ENCODE results near the gene HMGCL. TPM values are rescaled to one million over a fixed set of nuclear protein-coding genes. Genes with fewer than 3 reads are reported as not detected.
"Not testable (repeated sequence)": the region's sequence is repeated elsewhere in the genome, so short reads cannot be mapped to it uniquely, and the experiment has no call there.

The HMGCL gene
- total RNA-seq, 8 experiments from 2014 or later: 26.9 to 58.0 (median 42.2) TPM

DNA sequence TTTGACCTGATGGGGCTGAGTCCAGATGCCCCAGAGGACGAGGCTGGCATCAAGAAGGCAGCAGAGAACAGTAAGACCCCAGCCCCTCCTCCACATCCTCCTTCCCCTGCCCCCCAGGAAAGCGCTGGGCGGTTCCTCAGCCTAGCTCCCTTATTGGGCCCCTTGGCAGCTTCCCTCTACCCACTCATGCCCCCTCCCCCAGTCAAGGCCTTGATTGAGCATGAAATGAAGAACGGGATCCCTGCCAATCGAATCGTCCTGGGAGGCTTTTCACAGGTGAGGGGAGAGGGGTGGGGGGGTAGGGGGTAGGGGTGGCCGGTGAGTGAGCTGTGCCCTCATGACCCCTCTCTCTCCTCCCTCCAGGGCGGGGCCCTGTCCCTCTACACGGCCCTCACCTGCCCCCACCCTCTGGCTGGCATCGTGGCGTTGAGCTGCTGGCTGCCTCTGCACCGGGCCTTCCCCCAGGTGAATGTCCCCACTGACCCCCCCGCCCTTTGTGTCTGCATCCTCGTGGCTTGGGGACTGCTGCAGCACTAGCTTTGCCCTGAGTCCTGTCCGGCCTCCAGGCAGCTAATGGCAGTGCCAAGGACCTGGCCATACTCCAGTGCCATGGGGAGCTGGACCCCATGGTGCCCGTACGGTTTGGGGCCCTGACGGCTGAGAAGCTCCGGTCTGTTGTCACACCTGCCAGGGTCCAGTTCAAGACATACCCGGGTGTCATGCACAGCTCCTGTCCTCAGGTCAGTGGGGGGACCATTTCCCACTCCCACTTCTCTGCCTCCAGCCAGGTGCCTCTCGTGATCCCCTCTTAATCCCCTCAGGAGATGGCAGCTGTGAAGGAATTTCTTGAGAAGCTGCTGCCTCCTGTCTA lies 31.1 kb downstream of the HMGCL start:
- no peak overlapping the region for H3K27ac ChIP-seq
- H3K4me1 ChIP-seq (replicated peaks in 1 of 2): peaks cover 24 to 25% of the 10 kb centered on the region in 2 donors
- in situ Hi-C loops (cut with MboI; ENCODE audit: low pct_unique_long_range_greater_than_20kb in 2 of 9, low sequenced_read_pairs in 9 of 9, unreplicated experiment in 9 of 9): no loop called here
- H3K4me3 ChIP-seq: no peak overlapping the region
- 80 to 100% methylated on average over 1 of the region's 21 CpGs; no CpG with 5 or more reads in 8 of the 10 experiments for WGBS, 10 experiments
- no peak for ATAC-seq (replicated peaks in 6 of 8)

DNA sequence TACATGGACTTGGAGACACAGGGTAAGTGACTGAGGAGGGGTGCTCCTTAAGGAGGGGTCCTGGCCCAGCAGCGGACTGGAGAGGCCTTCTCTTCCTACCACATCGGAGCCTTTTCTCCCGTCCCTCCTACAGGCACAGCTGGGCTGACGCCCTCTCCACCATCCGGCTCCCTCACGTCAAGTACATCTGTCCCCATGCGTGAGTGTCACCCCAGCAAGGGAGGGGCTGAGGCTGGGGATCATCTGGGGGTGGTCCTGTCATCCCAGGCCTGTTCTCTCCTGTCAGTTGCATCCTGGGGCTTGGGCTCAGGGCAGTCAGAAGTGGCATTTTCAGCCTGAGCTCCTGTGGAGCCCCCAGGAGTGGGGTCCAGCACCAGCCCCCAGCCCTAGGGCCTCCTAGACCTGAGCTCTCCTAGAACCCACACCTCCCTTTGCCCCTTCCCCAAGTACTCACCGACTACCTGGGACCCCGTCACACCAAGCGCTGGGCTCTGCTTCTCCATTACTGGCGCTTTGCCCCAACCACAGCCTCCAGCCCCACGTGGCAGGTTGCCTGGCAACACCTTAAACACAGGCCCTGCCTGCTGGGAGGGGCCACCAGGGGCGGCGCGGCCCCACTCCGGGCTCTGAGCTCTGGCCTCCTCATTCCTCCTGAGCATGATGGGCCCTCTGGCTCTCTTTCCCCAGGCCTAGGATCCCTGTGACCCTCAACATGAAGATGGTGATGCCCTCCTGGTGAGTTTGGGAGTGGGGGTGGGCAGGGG lies 32.0 kb downstream of the HMGCL start:
- in situ Hi-C loops (cut with MboI; ENCODE audit: low pct_unique_long_range_greater_than_20kb in 2 of 9, low sequenced_read_pairs in 9 of 9, unreplicated experiment in 9 of 9): no loop called here
- peaks cover 21 to 23% of the 10 kb centered on the region in 2 donors for H3K4me1 ChIP-seq (replicated peaks in 1 of 2)
- no peak overlapping the region for H3K27ac ChIP-seq
- 40 to 100% (median 77%) methylated on average over 1 to 6 of the region's 16 CpGs; no CpG with 5 or more reads in 3 of the 10 experiments for WGBS, 10 experiments
- H3K4me3 ChIP-seq: peak overlapping the region in 1 of 5 donors; percentile 6
- ATAC-seq (replicated peaks in 6 of 8): peak in 6 of 8 experiments; percentile 6 to 56 (median 21)

DNA sequence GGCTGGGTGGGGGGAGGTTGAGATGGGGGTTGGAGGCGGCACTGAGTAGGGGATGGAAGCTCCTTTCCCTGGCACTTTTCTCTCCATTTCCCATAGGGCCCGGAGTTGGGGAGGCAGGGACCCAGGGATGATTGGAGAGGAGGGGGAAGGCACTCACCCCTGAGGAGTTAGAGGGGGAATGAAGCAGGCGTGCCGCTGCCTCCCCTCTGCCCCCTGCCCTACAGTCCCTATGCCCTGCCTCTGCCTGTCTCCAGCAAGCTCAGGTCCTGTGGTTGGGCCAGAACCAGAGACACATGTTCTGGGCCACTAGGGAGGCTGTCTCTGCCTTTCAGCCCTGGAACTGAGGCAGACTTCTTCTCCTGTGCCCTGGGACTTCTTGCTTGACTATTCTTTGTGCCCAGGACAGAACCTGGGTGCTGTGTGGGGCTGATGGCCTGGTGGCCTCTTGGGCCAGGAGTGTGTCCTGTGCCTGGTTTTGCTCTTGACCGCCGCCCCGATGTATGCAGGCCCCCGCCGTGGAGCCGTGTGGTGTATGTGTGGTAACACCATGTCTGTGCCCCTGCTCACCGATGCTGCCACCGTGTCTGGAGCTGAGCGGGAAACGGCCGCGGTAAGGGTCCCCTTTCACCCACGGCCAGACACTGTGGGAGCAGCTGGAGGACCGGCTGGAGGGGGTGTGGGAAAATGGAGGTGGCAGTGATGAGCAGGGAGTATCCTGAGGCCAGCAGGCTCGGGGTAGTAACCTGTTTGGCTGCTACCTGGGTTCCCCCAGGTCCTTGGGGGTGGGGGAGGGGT lies 32.9 kb downstream of the HMGCL start:
- peak overlapping the region; percentile 51 to 76 (median 64) for H3K4me3 ChIP-seq
- H3K27ac ChIP-seq: no peak overlapping the region
- H3K4me1 ChIP-seq (replicated peaks in 1 of 2): peaks cover 21 to 23% of the 10 kb centered on the region in 2 donors
- in situ Hi-C loops (cut with MboI; ENCODE audit: low pct_unique_long_range_greater_than_20kb in 2 of 9, low sequenced_read_pairs in 9 of 9, unreplicated experiment in 9 of 9): no loop called here
- peak in 1 of 8 experiments; percentile 4 for ATAC-seq (replicated peaks in 6 of 8)
- 54 to 59% methylated on average over 6 of the region's 19 CpGs; no CpG with 5 or more reads in 8 of the 10 experiments for WGBS, 10 experiments

DNA sequence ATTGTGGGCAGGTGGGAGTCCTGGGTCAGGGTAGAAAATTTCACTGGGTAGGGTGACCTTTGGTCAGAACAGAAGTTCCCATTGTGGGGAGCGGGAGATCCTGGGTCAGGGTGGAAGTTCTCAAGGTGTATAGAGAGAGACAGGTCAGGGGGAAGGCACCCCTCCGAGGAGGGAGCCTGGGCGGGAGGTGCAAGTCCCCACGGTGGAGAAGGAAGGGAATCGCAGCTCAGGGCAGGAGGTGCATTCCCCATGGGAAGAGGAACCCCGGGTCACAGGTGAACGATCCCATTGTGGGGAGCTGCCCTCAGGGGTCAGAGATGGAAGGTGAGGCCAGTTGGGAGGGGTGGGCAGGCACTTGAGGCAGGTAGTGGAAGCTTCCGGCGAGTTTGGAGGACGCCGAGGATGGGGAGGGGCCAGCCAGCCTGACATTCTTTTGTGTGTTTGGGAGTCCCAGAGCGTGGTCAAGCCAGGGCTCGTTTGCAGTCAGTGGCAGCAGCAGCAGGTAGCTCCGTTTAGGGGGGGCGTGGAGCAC lies 33.6 kb downstream of the HMGCL start:
- peak overlapping the region; percentile 64 to 79 for H3K27ac ChIP-seq
- ATAC-seq (replicated peaks in 6 of 8): peak; percentile 1 to 9 (median 3)
- peak overlapping the region; percentile 51 to 76 (median 64) for H3K4me3 ChIP-seq
- 0% methylated on average over 1 to 10 of the region's 15 CpGs; no CpG with 5 or more reads in 5 of the 10 experiments for WGBS, 10 experiments
- H3K4me1 ChIP-seq (replicated peaks in 1 of 2): peaks cover 21 to 23% of the 10 kb centered on the region in 2 donors
- in situ Hi-C loops (cut with MboI; ENCODE audit: low pct_unique_long_range_greater_than_20kb in 2 of 9, low sequenced_read_pairs in 9 of 9, unreplicated experiment in 9 of 9): no loop called here

DNA sequence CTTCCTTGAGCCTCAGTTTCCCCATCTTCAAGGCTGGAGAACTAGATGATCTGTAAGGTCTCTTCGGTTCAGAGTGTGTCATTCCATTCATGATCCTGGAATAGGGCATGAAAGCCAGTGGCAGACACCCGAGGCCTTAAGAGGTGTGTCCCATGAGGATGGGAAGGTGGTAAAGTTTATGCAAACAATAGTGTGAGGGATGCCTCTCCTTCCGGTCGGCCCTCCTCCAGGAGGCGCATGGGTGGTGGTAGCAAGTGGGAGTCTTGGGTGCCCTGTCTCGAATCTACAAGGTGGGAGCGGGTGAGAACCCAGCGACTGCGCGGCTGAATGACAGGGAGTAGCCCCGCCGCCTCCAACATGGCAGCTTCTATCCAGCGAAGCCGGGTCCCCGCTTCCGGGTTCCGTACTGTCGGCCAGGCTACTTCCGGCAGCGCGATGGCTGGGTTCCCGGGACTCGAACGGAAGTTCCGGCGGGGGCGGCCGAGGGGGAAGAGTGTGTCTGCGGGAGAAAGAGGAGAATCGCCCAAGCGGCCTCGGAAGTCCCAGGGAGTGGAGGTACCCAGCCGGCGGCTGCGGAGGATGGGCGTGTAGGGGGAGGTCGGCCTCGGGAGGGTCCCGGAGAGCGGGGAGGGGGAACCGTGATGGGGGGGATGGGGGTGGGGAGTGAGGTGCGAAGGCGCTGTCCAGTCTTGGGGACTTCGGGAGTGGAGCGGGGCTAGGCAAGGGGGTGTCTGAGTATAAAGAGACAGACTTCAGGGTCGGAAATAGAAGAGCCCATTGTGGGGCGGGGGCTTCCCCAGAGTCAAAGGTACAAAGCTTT lies 34.3 kb downstream of the HMGCL start, which contains the start of gene LYPLA2:
LYPLA2 (plus strand) TSS at position 450 of the 820 bp plus-strand sequence. CDS start 1,538 bp downstream, outside the sequence.
- in situ Hi-C loops (cut with MboI; ENCODE audit: low pct_unique_long_range_greater_than_20kb in 2 of 9, low sequenced_read_pairs in 9 of 9, unreplicated experiment in 9 of 9): no loop called here
- 0 to 11% (median 6%) methylated on average over 1 to 11 of the region's 47 CpGs; no CpG with 5 or more reads in 3 of the 10 experiments for WGBS, 10 experiments
- Histone ChIP-seq H3K4me3 (peak within 1 kb of the TSS; percentile 51 to 76 (median 64)), H3K27ac (peak within 1 kb of the TSS; percentile 64 to 79), H3K4me1 (replicated peaks in 1 of 2) (peaks cover 21 to 23% of the 10 kb centered on the region in 2 donors)
- peak; percentile 82 to 92 (median 88) for ATAC-seq (replicated peaks in 6 of 8)

DNA sequence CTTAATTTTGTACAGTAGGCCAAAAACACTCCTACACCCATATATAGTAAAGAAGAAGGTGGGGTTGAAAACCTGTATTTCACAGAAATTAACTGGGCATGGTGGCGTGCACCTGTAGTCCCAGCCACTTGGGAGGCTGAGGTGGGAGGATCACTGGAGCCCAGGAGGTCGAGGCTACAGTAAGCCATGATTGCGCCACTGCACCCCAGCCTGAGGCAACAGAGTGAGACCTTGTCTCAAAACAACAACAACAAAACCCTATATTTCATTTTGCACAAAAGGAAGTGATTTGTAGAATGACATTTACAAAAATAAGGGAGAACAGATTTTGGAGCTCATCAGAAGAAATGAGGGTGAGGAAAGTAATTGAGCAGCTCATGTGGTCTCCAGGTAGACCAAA lies 36.5 kb downstream of the HMGCL start:
- H3K4me3 ChIP-seq: no peak overlapping the region
- in situ Hi-C loops (cut with MboI; ENCODE audit: low pct_unique_long_range_greater_than_20kb in 2 of 9, low sequenced_read_pairs in 9 of 9, unreplicated experiment in 9 of 9): no loop called here
- no peak overlapping the region for H3K27ac ChIP-seq
- H3K4me1 ChIP-seq (replicated peaks in 1 of 2): peaks cover 21 to 23% of the 10 kb centered on the region in 2 donors
- WGBS, 10 experiments: 93 to 100% (median 100%) methylated on average over 1 to 3 of the region's 3 CpGs; no CpG with 5 or more reads in 2 of the 10 experiments
- no peak for ATAC-seq (replicated peaks in 6 of 8)

DNA sequence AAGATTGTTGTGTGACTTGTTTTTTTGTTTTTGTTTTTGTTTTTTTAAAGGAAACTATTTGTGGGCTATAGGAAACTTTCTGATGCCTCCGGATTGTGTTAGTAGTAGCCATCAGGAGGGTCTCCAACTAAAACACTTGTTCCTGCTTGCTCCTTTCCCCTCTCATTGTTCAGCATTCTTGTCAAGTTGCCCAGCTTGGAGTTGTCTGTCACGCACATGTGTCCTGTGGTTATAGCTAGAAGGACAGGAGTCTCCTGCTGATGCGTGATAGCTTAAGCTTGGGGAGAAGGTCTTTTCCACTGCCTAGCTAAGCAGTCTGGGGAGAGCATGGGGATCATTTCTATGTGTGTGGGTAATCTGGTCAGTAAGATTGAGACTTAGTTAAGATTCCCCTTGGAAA lies 37.5 kb downstream of the HMGCL start:
- Histone ChIP-seq H3K4me3 (no peak overlapping the region), H3K27ac (no peak overlapping the region), H3K4me1 (replicated peaks in 1 of 2) (peaks cover 11 to 15% of the 10 kb centered on the region in 2 donors)
- ATAC-seq (replicated peaks in 6 of 8): no peak
- WGBS, 10 experiments: 60 to 100% (median 93%) methylated on average over 1 to 3 of the region's 3 CpGs; no CpG with 5 or more reads in 2 of the 10 experiments
- in situ Hi-C loops (cut with MboI; ENCODE audit: low pct_unique_long_range_greater_than_20kb in 2 of 9, low sequenced_read_pairs in 9 of 9, unreplicated experiment in 9 of 9): no loop called here

DNA sequence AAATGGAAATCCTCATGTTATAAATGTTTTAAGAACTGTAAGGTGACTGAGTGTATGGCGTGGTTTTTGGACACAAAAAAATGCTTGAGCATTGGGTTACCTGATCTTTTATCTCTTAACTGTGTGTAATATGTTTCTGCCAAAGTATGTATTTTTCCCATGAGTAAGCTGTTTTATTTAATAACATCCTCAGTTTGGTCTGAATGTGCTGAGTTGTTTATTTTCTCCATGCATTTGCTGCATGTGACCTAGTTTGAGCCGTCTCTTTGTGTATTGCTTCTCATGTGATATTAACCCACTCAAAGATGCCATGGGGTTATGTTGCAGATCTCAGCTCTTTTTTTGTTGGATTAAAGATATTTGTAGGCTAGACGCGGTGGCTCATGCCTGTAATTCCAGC lies 40.4 kb downstream of the HMGCL start:
- in situ Hi-C loops (cut with MboI; ENCODE audit: low pct_unique_long_range_greater_than_20kb in 2 of 9, low sequenced_read_pairs in 9 of 9, unreplicated experiment in 9 of 9): no loop called here
- peaks cover 0 to 3% of the 10 kb centered on the region in 2 donors for H3K4me1 ChIP-seq (replicated peaks in 1 of 2)
- H3K4me3 ChIP-seq: no peak overlapping the region
- ATAC-seq (replicated peaks in 6 of 8): no peak
- 95 to 100% (median 100%) methylated on average over 1 to 4 of the region's 4 CpGs; no CpG with 5 or more reads in 2 of the 10 experiments for WGBS, 10 experiments
- no peak overlapping the region for H3K27ac ChIP-seq

DNA sequence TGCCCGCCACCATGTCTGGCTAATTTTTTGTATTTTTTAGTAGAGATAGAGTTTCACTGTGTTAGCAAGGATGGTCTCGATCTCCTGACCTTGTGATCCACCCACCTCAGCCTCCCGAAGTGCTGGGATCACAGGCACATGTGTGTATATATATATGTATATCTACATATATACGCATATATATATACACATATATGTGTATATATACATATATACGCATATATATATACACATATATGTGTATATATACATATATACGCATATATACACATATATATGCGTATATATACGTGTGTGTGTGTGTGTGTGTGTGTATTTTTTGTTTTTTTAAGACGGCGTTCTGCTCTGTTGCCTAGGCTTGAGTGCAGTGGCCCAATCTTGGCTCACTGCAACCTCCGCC lies 42.1 kb downstream of the HMGCL start:
- H3K27ac ChIP-seq; in situ Hi-C loops (cut with MboI; ENCODE audit: low pct_unique_long_range_greater_than_20kb in 2 of 9, low sequenced_read_pairs in 9 of 9, unreplicated experiment in 9 of 9); H3K4me3 ChIP-seq: not testable (repeated sequence)
- peak in 1 of 8 experiments; percentile 16 for ATAC-seq (replicated peaks in 6 of 8)
- peaks cover 8 to 12% of the 10 kb centered on the region in 2 donors for H3K4me1 ChIP-seq (replicated peaks in 1 of 2)
- 63 to 100% (median 96%) methylated on average over 1 to 7 of the region's 11 CpGs; no CpG with 5 or more reads in 3 of the 10 experiments for WGBS, 10 experiments

DNA sequence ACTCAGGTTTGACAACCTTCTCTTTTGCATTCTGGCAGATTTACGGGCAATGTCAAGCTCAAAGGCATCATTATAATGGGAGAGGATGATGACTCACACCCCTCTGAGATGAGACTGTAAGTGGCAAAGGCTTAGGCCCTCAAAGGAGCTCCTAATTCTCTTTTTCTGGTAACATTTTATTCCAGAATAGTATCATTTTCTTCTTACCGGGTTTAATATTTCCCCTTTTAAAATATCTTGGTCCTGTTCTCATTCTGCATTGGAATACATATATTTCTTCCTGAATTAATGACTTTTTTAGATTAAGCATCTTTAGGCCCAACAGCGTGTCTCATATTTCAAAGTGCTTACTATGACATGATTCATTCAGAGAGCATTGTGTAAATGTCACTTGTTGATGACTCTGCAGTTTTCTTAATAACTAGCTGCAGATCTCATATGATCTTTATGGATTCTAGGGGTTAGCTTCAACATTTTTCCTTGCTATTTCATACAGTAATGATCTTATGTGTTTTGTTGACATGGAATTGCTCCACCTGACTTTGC lies 45.3 kb downstream of the HMGCL start:
- Histone ChIP-seq H3K4me1 (replicated peaks in 1 of 2) (peaks cover 14 to 22% of the 10 kb centered on the region in 2 donors), H3K4me3 (peak overlapping the region in 2 of 5 donors; percentile 96 to 100), H3K27ac (no peak overlapping the region)
- peak in 2 of 8 experiments; percentile 9 to 32 for ATAC-seq (replicated peaks in 6 of 8)
- WGBS, 10 experiments: 0 to 96% (median 49%) methylated on average over 1 to 3 of the region's 3 CpGs; no CpG with 5 or more reads in 2 of the 10 experiments
- in situ Hi-C loops (cut with MboI; ENCODE audit: low pct_unique_long_range_greater_than_20kb in 2 of 9, low sequenced_read_pairs in 9 of 9, unreplicated experiment in 9 of 9): no loop called here
